ENCODE data around the gene APOBEC3A.
"Not testable (repeated sequence)": the region's sequence is repeated elsewhere in the genome, so short reads cannot be mapped to it uniquely, and the experiment has no call there.

APOBEC3A gene

DNA sequence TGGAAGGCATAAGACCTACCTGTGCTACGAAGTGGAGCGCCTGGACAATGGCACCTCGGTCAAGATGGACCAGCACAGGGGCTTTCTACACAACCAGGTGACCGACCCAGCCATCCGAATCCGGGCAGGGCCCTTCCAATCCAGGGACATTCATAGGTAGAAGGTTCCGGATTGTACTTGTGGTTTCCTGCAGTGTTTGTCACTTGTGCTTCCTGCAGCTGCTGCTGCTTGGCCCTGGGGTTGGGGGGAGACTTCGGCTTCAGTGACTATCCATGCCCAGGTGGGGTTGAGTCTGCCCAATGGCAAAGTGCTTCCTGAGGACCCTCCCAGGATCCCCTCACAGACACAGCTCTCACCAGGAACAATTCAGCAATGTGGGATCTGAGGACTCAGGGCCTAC lies 2.2 kb downstream of the APOBEC3A start:
- no peak for DNase-seq (ENCODE audit: low read depth in 3 of 3)

GRCh38 chr22:38960673-38961072 lies 3.3 kb downstream of the APOBEC3A start:
- not testable (repeated sequence) for DNase-seq (ENCODE audit: low read depth in 3 of 3)

GRCh38 chr22:38963291-38963738 lies 5.9 kb downstream of the APOBEC3A start:
- DNase-seq (ENCODE audit: low read depth in 3 of 3): not testable (repeated sequence)

GRCh38 chr22:38963872-38964271 lies 6.5 kb downstream of the APOBEC3A start:
- no peak for DNase-seq (ENCODE audit: low read depth in 3 of 3)

DNA sequence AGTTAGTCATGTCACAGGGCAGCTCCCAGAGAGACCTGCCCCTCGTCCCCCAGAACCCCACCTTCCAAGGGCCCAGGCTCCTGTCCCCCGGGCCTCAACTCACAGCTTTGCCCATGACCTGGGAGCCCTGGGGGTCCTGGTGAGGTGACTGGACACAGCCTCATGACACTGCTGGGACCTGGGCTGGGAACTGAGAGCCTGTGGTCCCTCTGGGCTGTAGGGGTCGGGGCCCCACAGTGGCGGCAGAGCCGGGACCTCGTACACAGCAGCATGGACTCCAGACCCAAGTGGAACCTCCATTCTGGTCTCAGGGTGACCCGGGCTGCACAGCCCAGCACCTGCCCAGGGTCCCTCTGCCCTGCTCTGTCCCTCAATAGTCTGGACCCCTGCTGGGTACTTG lies 6.9 kb downstream of the APOBEC3A start:
- no peak for DNase-seq (ENCODE audit: low read depth in 3 of 3)

GRCh38 chr22:38964989-38965388 lies 7.6 kb downstream of the APOBEC3A start:
- DNase-seq (ENCODE audit: low read depth in 3 of 3): no peak

DNA sequence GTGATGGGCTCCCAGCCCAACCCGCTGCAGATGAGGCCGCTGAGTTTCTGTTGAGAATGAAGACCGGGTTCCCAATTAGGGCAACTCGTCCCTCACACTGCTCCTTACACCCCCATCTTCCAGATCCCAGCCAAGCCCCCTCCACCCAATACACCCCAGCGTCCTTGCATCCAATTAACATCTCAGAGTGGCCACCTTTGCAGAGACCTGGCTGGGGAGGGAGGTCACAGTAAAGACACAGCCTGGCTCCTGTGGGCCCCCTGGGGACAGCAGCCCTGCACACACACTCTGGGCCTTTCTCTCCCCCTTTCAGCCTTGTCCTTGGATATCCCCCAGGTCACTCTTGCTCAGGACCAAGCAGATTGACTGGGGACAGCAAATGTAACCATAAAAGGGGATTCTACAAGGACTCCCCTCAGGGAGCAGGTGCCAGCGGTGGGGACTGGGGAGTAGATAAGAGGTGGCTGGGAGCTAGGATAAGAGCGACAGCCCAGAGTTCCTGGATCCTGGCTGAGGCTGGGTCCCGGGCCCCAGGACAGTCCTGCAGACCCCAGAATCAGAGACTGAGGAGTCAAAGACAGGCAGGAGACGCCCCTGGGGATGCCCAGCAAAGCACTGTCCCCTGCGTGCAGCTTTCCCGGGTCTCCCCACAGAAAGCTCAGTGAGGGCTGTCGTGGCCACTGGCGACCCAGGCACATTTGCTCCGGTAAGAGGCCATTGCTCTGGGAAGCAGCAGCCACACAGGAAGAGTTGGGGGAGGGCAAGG lies 8.4 kb downstream of the APOBEC3A start:
- DNase-seq (ENCODE audit: low read depth in 3 of 3): no peak

- no peak for DNase-seq (ENCODE audit: low read depth in 3 of 3)
Measured at GRCh38 chr22:38966380-38966702, 8.9 kb downstream of the APOBEC3A start.

DNA sequence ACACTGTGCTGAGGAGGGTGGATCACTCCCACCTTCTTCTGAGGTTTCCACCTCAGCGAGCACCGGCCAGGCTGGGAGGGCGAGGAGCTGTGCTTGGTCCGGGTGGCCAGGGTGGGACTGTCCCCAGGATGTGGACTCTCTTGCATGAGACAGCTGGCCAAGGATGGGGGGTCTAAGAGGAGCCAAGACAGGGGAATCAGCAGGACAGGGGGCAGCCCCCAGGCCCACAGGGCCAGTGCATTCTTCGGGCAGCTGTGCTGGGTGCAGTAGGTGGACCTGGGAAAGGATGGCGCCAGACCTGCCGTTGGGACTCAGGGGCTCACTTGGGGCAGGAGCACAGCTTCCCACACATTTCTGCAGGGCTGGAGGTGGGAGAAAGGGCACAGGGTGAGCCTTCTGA lies 9.5 kb downstream of the APOBEC3A start:
- DNase-seq (ENCODE audit: low read depth in 3 of 3): no peak

- no peak for DNase-seq (ENCODE audit: low read depth in 3 of 3)
Measured at GRCh38 chr22:38967451-38968450, 10.3 kb downstream of the APOBEC3A start.

GRCh38 chr22:38968801-38969200 lies 11.4 kb downstream of the APOBEC3A start:
- no peak for DNase-seq (ENCODE audit: low read depth in 3 of 3)

GRCh38 chr22:38970551-38970950 lies 13.1 kb downstream of the APOBEC3A start:
- DNase-seq (ENCODE audit: low read depth in 3 of 3): no peak

DNA sequence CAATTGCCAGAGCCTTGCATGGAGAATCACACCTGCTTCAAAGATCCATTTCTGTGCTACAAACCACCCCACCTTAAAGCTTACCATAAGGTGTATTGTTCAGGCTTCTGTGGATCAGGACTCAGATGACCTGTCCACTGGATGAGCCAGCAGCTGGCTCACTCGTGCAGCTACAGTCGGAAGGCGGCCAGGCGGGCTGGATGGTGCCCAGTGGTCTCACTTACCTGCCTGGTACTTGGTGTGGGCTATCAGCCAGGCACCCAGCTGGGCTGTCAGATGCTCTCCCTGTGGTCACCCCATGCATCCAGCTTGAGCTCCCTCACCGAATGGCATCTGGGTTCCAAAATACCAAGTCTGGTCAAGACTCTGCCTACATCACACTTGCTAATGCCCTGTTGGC lies 13.8 kb downstream of the APOBEC3A start:
- no peak for DNase-seq (ENCODE audit: low read depth in 3 of 3)

DNA sequence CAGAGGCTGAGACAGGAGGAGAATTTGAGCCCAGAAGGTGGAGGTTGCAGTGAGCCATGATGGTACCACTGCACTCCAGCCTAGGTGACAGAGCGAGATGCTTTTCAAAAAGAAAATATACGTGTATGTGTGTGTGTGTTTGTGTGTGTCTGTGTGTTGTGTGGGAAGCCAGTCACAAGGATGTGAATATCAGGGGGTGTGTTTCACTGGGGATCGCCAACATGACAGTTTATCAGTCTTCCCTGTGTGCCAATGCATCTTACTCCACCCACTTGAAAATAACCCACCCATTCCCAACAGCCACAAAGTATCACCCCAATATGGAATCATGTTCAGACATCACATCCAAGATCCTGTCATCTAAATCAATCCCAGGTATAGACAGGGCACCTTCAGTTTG lies 14.4 kb downstream of the APOBEC3A start:
- no peak for DNase-seq (ENCODE audit: low read depth in 3 of 3)

GRCh38 chr22:38972558-38972957 lies 15.1 kb downstream of the APOBEC3A start:
- no peak for DNase-seq (ENCODE audit: low read depth in 3 of 3)

GRCh38 chr22:38973289-38974169 lies 16.1 kb downstream of the APOBEC3A start:
- peak in 1 of 3 experiments; percentile 31 for DNase-seq (ENCODE audit: low read depth in 3 of 3)

- no peak for DNase-seq (ENCODE audit: low read depth in 3 of 3)
Measured at GRCh38 chr22:38974170-38974825, 16.9 kb downstream of the APOBEC3A start.

DNA sequence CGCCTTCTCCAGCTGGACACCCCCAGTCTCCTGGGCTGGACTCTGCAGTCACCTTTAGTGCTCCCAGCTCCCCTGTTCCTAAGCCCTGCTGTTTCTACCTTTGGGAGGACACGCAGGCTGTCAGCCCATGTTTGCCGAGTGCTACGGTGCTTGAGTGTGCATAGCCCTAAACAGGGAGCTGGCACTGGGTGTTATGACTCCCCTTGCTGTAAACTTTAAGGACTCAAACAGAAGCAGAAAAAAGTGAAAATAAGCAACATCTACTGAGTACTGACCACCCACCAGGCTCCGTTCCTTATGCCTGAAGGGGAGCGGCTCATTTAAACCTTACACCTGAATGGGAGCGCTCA lies 17.4 kb downstream of the APOBEC3A start:
- no peak for DNase-seq (ENCODE audit: low read depth in 3 of 3)

- DNase-seq (ENCODE audit: low read depth in 3 of 3): not testable (repeated sequence)
Measured at GRCh38 chr22:38977289-38977688, 19.9 kb downstream of the APOBEC3A start.

DNA sequence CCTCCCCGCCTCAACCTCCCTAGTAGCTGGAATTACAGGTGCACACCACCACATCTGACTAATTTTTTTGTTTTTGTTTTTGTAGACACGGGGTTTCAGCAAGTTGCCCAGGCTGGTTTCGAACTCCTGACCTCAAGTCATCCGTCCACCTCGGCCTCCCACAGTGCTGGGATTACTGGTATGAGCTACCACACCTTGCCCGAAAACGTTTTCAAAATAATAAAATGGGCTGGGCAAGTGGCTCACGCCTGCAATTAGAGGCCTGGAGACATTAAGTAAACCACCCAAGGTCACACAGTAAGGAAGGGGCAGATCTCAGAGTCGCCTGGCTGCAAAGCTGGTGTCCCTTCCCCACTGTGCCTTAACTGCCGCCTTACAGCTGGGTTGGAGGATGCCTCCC lies 23.2 kb downstream of the APOBEC3A start:
- DNase-seq (ENCODE audit: low read depth in 3 of 3): not testable (repeated sequence)

Measured in stimulated activated CD4-positive, alpha-beta T cell treated with anti-CD3 and anti-CD28 coated beads, TNF-alpha, amount 100 ng/mL, for 4 hours (primary cell).